NCI-H1105 treated with DMSO at 0.1 percent for 48 hours (cell line): Measurements from ENCODE around the gene SLC17A7.
"Not testable (repeated sequence)": the region's sequence is repeated elsewhere in the genome, so short reads cannot be mapped to it uniquely, and the experiment has no call there.

Experiments used
- DNase-seq: peaks from one replicate; lab custom pipeline; 2025; lab: John Stamatoyannopoulos, UW

SLC17A7 gene

GRCh38 chr19:49441210-49441959 lies at the start of gene SLC17A7:
Gene SLC17A7 (minus strand): TSS chr19:49441527. CDS start chr19:49441379, 148 bp downstream.
- peak; percentile 14 for DNase-seq

DNA sequence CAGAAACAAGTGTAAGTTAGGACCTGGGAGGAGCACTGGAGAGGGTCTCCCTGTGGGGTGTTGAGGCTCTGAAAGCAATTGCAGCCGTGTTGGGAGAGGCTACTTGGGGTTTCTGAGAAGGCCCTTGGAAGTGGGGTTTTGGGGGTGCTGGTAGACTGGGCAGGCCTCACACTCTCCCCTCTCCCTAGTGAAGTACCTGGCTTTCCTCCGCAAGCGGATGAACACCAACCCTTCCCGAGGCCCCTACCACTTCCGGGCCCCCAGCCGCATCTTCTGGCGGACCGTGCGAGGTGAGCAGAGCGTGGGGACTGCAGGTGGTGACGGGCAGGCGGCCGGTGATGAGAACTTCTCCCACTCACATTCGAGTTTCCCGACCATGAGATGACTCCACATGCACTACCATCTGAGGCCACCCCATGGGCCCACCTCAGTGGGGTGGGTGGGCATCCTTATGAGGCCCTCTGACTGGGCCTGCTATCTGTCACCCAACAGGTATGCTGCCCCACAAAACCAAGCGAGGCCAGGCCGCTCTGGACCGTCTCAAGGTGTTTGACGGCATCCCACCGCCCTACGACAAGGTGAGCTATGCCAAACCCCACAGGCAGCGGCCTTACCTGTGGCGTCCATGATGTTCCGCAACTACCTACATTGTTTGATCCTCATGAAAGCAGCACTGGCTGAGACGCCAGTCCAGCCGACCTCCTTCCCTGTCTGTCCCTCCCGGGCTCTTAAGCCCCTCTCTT lies 49.1 kb upstream of the SLC17A7 start:
- no peak for DNase-seq

- no peak for DNase-seq
Measured at GRCh38 chr19:49489601-49490167, 48.4 kb upstream of the SLC17A7 start.

DNA sequence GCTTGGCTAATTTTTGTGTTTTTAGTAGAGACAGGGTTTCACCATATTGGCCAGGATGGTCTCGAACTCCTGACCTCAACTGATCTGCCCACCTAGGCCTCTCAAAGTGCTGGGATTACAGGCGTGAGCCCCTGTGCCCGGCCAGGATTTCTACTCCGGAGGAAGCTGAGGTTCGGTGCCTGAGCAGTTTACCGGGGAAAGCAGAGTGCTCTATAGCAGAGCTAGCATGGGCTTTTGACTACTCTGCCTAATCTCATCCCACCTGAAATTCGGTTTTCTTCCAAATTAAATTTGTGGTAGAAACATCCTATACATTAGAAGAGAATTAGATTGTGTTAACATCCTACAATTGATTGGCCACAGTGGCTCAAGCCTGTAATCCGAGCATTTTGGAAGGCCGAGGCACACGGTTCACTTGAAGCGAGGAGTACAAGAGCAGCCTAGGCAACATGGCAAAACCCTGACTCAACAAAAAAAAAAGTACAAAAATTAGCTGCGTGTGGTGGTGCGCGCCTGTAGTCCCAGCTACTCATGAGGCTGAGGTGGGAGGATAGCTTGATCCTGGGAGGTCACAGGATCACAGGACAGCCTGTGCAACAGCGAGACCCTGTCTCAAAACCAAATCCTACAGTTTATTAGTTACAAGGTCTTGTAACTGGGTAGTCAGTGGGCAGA lies 47.7 kb upstream of the SLC17A7 start:
- DNase-seq = no peak

GRCh38 chr19:49488046-49488862 lies 46.9 kb upstream of the SLC17A7 start:
- no peak for DNase-seq

DNA sequence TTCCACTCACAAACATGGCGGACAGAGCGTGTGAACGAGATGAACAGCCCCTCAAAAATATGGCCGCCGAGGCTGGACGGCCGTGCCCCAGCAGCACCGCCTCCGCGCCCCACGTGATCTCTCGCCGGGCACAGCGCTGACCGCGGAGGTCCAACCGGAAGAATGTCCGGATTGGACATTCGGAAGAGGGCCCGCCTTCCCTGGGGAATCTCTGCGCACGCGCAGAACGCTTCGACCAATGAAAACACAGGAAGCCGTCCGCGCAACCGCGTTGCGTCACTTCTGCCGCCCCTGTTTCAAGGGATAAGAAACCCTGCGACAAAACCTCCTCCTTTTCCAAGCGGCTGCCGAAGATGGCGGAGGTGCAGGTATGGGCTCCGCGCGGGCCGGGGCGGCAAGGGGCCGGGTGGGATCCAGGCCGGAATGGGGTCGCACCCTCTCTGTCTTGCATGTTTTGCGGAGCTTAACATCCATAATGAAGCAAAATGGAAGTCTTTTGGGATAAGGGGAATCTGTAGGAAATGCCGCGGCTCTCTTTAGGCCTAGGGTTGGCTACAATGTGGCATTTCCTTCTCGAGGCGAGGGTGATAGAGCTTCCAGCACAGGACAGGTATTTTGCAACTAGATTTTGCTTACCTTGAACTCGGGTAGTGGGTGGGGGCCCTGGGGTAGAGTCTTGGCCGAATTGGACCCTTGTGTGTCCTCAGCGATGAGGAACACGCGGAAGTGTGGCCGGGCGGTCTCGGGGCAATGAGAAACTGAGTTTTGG lies 46.1 kb upstream of the SLC17A7 start, which contains the start of gene RPL13A:
Gene RPL13A, plus strand, starts transcription at position 332 of the 769 bp plus-strand sequence. Its CDS starts 22 bp downstream, at position 354.
- DNase-seq = peak; percentile 99

DNA sequence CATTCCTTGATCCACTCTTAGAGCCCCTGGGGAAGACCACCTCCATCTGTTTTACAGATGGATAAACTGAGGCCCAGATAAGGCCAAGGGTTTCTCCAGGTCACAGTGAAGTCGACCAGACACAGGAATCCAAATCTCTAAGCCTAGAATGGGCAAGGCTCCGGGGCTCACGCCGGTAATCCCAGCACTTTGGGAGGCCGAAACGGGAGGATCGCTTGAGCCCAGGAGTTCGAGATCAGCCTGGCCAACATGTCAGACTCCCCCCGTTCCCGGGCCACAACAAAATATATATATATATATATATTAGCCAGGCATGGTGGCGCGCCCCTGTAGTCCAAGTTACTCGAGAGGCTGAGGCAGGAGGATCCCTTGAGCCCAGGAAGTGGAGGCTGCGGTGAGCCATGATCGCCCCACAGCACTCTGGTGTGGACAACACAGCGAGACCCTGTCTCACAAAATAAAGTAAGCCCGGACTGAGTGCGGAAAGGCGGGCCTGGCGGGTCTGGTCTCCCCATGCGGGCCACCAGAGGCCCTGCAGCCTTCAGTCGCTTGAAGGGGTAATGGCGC lies 45.5 kb upstream of the SLC17A7 start:
- no peak for DNase-seq

DNA sequence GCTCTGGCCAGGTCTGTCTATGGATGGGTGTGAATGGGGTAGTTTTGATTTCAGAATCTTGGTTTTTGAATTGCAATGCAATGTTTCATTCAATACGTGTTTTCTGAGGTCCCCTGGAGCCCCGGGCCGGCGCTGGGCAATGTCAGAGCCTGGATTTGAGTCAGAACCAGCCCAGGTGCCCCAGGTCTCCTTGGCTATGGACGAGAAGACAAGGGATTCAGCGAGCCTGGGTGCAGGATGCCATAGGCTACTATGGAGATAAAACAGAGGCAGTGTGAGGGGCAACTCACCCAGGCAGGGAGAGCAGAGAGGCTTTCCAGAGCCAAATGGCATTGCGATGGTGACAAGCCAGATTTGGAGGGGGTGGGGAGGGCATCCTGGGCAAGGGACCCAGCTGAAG lies 44.9 kb upstream of the SLC17A7 start:
- no peak for DNase-seq

- DNase-seq = no peak
Measured at GRCh38 chr19:49481020-49481683, 39.8 kb upstream of the SLC17A7 start.

- DNase-seq = no peak
Measured at GRCh38 chr19:49479975-49480628, 38.8 kb upstream of the SLC17A7 start.

DNA sequence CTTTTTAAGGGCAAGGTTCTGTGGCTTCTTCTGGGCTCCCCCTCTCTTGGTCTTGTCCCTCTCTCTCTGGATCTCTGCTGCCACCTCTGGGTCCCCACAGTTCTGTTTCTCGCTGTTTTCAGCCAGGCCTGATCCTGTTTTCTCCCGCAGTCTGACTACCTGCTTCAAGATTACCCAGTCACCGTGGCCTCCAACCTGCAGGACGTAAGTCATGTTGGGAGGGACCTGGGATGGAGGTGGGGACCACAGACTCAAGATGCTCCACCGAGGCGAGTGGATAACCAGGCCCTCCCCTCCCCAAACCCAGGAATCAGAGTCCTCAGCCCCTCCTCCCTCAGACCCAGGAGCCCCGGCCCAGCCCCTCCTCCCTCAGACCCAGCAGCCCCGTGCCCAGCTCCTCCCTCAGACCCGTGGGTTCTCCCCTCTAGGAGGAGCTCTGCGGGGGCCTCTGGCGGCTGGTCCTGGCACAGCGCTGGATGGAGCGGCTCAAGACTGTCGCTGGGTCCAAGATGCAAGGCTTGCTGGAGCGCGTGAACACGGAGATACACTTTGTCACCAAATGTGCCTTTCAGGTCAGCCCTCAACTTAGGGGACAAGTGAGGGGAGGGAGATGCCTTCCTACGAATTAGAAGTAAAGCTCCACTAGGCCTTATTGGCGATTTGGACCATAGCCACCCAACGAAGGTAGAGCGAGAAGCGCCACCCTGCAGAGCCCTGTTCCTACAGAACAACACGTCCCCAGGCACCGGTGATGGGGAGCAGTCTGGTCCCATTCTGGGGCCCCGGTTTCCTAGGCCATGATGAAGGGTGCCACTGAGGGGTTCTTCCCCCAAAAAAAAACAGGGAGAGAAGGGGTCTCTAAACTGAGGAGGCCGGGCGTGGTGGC lies 34.9 kb upstream of the SLC17A7 start:
- no peak for DNase-seq

DNA sequence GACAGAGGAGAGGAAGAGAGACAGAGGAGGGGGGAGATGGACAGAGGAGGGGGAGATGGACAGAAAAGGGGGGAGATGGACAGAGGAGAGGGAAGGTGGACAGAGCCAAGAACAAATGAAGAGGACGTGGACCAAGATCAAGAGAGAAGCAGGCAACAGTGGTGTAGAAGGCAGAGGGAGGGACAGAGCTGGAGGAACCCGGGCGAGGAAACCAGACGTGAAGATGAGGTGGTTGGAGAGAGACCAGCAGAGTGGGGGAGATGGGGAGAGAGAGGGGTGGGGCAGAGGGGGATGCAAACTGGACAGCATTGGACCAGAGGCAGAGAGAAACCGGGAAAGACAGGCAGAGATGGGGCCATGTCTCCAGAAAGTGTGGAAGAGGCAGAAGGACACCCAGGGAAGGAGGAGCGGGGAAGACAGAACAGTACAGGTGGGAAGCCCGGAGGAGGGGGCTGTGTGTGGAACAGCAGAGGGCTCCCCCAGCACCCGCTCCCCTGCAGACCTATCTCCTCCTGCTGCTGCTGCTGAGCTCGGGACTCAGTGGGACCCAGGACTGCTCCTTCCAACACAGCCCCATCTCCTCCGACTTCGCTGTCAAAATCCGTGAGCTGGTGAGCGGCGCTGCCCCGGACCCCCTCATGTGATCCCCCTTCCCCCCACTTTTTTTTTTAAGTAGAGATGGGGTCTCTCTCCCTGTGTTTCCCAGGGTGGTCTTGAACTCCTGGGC lies 34.0 kb upstream of the SLC17A7 start:
- no peak for DNase-seq

DNA sequence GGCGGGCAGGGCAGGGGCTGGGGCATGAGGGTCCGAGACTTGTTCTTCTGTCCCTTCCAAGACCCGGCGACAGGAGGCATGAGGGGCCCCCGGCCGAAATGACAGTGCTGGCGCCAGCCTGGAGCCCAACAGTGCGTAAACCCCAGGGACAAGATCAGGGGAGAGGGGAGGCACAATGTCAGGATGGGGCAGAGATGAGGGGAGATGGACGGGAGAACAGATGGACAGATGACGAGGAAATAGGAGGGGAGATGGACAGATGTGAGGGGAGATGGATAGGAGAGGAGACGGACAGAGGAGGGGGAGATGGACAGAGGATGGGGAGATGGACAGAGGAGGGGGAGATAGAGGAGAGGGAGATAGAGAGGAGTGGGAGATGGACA lies 33.2 kb upstream of the SLC17A7 start:
- DNase-seq = no peak

- DNase-seq = peak; percentile 43
Measured at GRCh38 chr19:49473868-49474541, 32.7 kb upstream of the SLC17A7 start, which contains the start of gene FLT3LG. Gene FLT3LG (plus strand): TSS chr19:49474215. CDS start chr19:49474640, 425 bp downstream.

GRCh38 chr19:49473501-49473867 lies 32.2 kb upstream of the SLC17A7 start:
- DNase-seq = not testable (repeated sequence)

- no peak for DNase-seq
Measured at GRCh38 chr19:49472936-49473335, 31.6 kb upstream of the SLC17A7 start.

GRCh38 chr19:49470615-49470978 lies 29.3 kb upstream of the SLC17A7 start:
- DNase-seq = no peak
